Smooth muscle cell of the brain vasculature (primary cell): ENCODE measurements around the gene TIMP4.

Source experiments
- DNase-seq: peaks from one replicate; pipeline ENCODE4 v3.0.0-alpha.2; 2012; ENCODE audit warnings: low read depth, low spot score

TIMP4 gene

GRCh38 chr3:12147049-12147780 lies 11.5 kb downstream of the TIMP4 start:
- DNase-seq: no peak

DNA sequence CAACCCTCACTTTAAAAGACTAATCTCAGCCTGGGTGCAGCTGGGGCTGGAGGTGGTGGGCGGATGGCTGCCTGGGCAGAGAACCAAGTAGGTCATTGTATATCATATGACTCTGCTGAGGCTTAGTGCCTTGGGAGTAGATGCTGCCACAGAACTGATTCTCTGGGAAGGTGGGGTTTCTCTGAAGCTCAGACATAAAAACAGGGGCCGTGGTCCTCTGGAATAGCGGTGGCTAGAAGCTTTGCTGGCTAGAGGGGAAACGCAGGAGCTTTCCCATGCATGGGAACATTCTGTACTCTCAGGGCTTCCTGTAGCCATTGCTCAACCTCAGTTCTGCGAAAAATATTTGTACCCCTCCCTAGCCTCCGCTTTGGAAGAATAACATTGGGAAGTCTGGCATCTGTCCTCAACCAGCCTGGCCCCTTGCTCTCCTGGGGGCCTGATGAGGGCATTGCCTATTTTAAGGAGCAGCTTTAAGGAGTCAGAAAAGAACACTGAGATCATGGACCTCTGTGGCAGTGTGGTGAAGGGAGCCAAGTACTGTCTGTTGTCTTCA lies 14.7 kb downstream of the TIMP4 start:
- peak; percentile 62 for DNase-seq

GRCh38 chr3:12142476-12142875 lies 16.2 kb downstream of the TIMP4 start:
- no peak for DNase-seq

- DNase-seq: no peak
These were observed 17.4 kb downstream of the TIMP4 start for GRCh38 chr3:12141350-12141749.

GRCh38 chr3:12139111-12139511 lies 19.6 kb downstream of the TIMP4 start:
- no peak for DNase-seq

- DNase-seq: no peak
These were observed 20.7 kb downstream of the TIMP4 start for GRCh38 chr3:12138044-12138443.

DNA sequence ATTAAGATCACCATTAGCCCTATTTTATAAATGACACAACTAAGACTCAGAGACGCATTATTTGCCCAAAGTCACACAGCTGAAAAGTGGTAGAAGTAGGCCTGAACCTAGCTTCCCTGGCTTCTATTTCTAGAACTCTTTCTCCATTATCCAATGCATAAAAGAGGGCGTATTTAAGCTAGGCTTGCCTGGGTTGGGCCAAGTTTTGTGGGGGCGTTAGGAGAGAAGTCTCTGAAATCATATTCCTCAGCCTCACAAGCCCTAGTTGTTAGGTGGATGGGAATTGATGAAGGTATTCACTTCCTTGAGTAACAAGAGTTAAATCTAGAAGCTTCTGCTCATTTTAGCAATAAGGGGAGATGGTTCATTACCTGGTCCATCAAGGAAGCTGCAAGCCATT lies 22.3 kb downstream of the TIMP4 start:
- DNase-seq: no peak

DNA sequence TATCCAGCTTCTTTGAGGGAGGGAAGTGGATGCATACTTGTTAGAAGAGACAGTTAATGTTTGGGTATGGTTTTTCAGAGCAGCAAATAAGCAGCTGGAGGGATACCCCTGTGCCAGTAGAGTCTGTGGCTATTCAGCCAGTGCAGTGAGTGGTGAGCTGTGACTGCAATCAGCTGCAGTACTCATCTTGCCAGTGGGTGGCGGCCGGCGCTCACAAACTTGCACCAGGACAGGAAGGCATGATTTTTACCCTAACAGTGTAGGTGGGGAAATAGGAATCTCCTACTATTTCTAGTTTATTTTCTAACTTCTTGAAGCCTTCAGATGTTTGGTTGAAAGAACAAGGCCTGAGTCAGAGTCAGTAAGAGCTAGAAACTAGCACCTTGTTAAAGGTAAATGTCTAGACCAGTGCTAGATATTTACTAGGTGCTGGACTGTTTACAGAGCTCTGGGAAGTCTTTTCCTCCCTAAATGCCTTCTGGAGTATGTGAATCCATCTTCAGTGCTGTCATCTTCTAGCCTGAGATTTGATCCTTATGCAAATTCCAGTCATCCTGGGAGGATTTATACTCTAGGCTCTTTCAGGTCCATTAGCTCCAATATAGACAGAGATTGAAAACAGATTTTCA lies 23.6 kb downstream of the TIMP4 start:
- no peak for DNase-seq

GRCh38 chr3:12132881-12133280 lies 25.8 kb downstream of the TIMP4 start:
- no peak for DNase-seq

GRCh38 chr3:12131351-12132090 lies 27.2 kb downstream of the TIMP4 start:
- no peak for DNase-seq

GRCh38 chr3:12127391-12127790 lies 31.3 kb downstream of the TIMP4 start:
- DNase-seq: no peak

- DNase-seq: no peak
These were observed 32.9 kb downstream of the TIMP4 start for GRCh38 chr3:12125772-12126171.

DNA sequence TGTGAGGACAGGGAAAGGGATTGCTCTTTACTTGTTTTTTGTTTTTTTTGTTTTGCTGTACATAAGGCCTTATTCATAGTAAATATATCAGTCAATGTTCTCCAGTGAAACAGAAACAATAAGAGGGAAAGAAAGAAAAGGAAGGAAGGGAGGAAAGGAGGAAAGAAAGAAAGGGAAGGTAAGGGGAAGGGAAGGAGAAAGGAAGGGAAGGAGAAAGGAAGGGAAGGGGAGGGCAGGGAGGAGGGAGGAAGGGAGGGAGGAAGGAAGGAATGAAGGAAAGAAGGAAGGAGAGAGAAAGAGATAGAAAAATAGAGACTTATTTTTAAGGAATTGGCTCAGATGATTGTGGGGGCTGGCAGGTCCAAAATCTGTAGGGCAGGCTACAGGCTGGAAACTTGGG lies 37.2 kb downstream of the TIMP4 start:
- DNase-seq: no peak

GRCh38 chr3:12120374-12121140 lies 38.2 kb downstream of the TIMP4 start:
- no peak for DNase-seq

DNA sequence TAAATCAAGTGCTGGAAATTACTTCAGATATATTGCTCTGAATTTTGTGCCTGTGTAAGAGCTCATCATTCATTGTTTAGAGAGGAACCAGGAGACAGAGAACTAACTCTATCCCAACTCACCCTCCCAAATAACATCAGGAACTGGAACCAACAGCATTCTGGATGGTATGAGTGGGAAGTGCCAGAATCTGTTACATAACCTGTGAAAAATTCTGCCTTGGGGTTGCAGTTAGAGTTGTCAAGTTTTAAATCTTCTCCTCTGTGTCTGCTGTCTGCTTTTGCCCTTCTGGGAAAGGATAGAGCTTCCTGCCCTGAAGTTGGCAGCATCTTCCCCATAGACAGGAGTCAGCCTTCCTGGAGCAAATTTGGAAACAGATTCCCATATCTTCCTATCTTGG lies 41.2 kb downstream of the TIMP4 start:
- DNase-seq: no peak

GRCh38 chr3:12116870-12117269 lies 41.8 kb downstream of the TIMP4 start:
- DNase-seq: no peak

DNA sequence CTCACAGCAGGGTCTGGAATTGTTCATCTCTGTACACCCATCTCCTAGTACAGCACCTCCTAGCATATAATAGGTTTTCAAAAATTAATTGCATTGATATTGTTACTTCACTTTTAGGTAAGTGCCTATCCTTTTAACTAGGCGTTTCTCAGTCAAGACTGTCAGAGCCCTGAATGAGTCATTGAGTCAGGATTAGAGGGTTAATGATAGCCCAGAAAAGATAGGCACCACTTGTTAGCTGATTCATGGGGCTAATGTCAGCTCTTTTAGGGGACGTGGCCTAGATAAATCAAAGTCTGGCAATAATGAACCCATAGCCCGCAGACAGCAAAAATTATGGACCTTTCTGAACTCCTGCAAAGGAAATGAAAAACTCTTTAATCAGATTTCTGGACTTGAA lies 42.9 kb downstream of the TIMP4 start:
- no peak for DNase-seq

DNA sequence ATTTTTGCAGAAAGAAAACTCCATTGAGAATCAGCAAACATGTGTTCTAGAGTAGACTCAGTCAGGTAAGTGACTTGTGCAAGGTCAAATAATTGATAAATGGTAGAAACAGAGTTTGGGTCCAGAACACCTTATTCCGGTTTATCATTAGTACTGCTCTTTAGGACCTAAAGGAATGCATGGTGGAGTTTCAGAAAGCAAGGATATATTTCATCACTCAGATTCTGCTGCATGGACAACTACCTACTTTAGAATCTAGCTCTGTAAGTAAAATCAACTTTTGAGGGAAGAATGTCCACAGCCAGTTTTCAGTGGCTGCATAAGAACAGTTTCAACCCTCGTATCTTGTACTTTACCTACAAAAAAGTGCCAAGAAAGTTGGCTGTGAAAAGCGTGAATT lies 43.6 kb downstream of the TIMP4 start:
- DNase-seq: no peak

- DNase-seq: no peak
These were observed 44.5 kb downstream of the TIMP4 start for GRCh38 chr3:12114251-12114650.

GRCh38 chr3:12107071-12107713 lies 51.5 kb downstream of the TIMP4 start:
- no peak for DNase-seq
